Endodermal cell (in vitro differentiated cells): ENCODE data around the gene MFSD11. TPM values are rescaled to one million over a fixed set of nuclear protein-coding genes. Genes with fewer than 3 reads are reported as not detected.
"Not testable (repeated sequence)": the region's sequence is repeated elsewhere in the genome, so short reads cannot be mapped to it uniquely, and the experiment has no call there.

Source experiments
- DNase-seq: peaks from one replicate; pipeline ENCODE4 v3.0.0-alpha.2; 2017
- H3K27ac ChIP-seq: 2 replicates; pipeline ENCODE4 v1.5.1; 2013; ENCODE audit warnings: mild to moderate bottlenecking, low read depth, low read length, moderate library complexity
- H3K27me3 ChIP-seq: 2 replicates; pipeline ENCODE4 v1.6.1; 2013; ENCODE audit warnings: mild to moderate bottlenecking, low read length, moderate library complexity; ENCODE audit not compliant: insufficient read depth, control insufficient read depth, poor library complexity, severe bottlenecking
- H3K36me3 ChIP-seq: 2 replicates; pipeline ENCODE4 v1.7.0; 2013; ENCODE audit warnings: mild to moderate bottlenecking, low read length, moderate library complexity; ENCODE audit not compliant: control insufficient read depth, insufficient read depth
- H3K4me1 ChIP-seq: one replicate; pipeline ENCODE4 v1.7.0; 2013; ENCODE audit warnings: low read length; ENCODE audit not compliant: control insufficient read depth, insufficient read depth
- H3K4me3 ChIP-seq: 2 replicates; pipeline ENCODE4 v1.5.1; 2013; ENCODE audit warnings: mild to moderate bottlenecking, low read length, moderate library complexity
- H3K9ac ChIP-seq: 2 replicates; pipeline ENCODE4 v1.6.1; 2013; ENCODE audit warnings: mild to moderate bottlenecking, low read length, moderate library complexity; ENCODE audit not compliant: poor library complexity, severe bottlenecking; ENCODE audit errors: extremely low read depth
- H3K9me3 ChIP-seq: 2 replicates; pipeline ENCODE4 v1.6.1; 2013; ENCODE audit warnings: mild to moderate bottlenecking, low read length, moderate library complexity; ENCODE audit not compliant: control insufficient read depth
- H3K27ac Mint-ChIP-seq: 2 replicates; pipeline ENCODE4 v1.8.0; 2020; ENCODE audit warnings: mixed read lengths
- H3K27me3 Mint-ChIP-seq: 2 replicates; pipeline ENCODE4 v1.8.0; 2021; ENCODE audit warnings: mild to moderate bottlenecking, mixed read lengths; ENCODE audit not compliant: insufficient read depth
- H3K36me3 Mint-ChIP-seq: 2 replicates; pipeline ENCODE4 v1.8.0; 2020; ENCODE audit warnings: low read depth, mixed read lengths
- H3K4me1 Mint-ChIP-seq: 2 replicates; pipeline ENCODE4 v1.8.0; 2020; ENCODE audit warnings: mixed read lengths
- H3K4me3 Mint-ChIP-seq: 2 replicates; pipeline ENCODE4 v1.8.0; 2020; ENCODE audit warnings: mild to moderate bottlenecking, moderate library complexity, mixed read lengths
- H3K9me3 Mint-ChIP-seq: 2 replicates; pipeline ENCODE4 v1.8.0; 2020; ENCODE audit warnings: mild to moderate bottlenecking, mixed read lengths
- WGBS, 2 experiments: methylation state at CpG; one replicate each; pipeline versions ENCODE4 v1.1.5 to v1.1.7; 2013; ENCODE audit warnings: missing lambda C conversion rate in 2 of 2, mixed read lengths in 1 of 2; ENCODE audit not compliant: insufficient coverage in 1 of 2, insufficient read length in 1 of 2; 5-methylcytosine and 5-hydroxymethylcytosine counted together
- total RNA-seq, 2 donors: library from RNA; stranded (reverse); fragmentation: NEBNext Ultra II Directional in 1 of 2; extraction: Animal tissue kit (Norgen Biotek cat#: 25700) in 1 of 2; gene quantifications; 2 replicates in 1 of 2; 3 replicates in 1 of 2; pipeline ENCODE4 v1.2.1, GENCODE V29; 2021
- TF ChIP-seq, protein P1 (sequence below): fragments of 200-600 bp; sonication (generic); conservative IDR thresholded peaks from 2 replicates; pipeline ENCODE4 v1.5.0; 2021; ENCODE audit warnings: antibody characterized with exemption, mild to moderate bottlenecking

Gene MFSD11
- total RNA-seq, 2 donors from 2014 or later = 29.3 to 33.3 TPM

DNA sequence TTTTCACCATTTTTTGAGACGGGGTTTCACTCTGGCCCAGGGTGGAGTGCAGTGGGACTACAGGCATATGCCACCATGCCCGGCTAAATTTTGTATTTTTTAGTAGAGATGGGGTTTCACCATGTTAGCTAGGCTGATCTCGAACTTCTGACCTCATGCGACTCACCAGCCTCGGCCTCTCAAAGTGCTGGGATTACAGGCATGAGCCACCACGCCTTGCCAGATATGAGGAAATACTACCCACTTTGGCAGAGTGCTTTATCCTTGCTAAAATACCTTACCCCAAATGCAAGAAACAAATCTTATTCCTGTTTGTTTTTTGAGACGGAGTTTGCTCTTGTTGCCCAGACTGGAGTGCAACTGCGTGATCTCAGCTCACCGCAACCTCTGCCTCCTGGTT lies 67.4 kb downstream of the MFSD11 start:
- Histone ChIP-seq H3K27ac (no peak overlapping the region), H3K27me3 (no peaks in the 10 kb centered on the region), H3K4me3 (no peak overlapping the region), H3K36me3 (no peaks in the 10 kb centered on the region), H3K4me1 (no peaks in the 10 kb centered on the region), H3K9me3 (peaks cover 4% of the 10 kb centered on the region), H3K9ac (no peak overlapping the region)
- Mint-ChIP-seq H3K9me3 (peaks cover 7% of the 10 kb centered on the region), H3K36me3 (no peaks in the 10 kb centered on the region), H3K4me1 (peaks cover 5% of the 10 kb centered on the region), H3K4me3 (no peak overlapping the region), H3K27ac (no peak overlapping the region), H3K27me3 (no peaks in the 10 kb centered on the region)
- 94 to 97% methylated on average over 9 of the region's 9 CpGs for WGBS, 2 experiments
- no peak for DNase-seq
- TF ChIP-seq, protein P1, sequence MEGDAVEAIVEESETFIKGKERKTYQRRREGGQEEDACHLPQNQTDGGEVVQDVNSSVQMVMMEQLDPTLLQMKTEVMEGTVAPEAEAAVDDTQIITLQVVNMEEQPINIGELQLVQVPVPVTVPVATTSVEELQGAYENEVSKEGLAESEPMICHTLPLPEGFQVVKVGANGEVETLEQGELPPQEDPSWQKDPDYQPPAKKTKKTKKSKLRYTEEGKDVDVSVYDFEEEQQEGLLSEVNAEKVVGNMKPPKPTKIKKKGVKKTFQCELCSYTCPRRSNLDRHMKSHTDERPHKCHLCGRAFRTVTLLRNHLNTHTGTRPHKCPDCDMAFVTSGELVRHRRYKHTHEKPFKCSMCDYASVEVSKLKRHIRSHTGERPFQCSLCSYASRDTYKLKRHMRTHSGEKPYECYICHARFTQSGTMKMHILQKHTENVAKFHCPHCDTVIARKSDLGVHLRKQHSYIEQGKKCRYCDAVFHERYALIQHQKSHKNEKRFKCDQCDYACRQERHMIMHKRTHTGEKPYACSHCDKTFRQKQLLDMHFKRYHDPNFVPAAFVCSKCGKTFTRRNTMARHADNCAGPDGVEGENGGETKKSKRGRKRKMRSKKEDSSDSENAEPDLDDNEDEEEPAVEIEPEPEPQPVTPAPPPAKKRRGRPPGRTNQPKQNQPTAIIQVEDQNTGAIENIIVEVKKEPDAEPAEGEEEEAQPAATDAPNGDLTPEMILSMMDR = no peak

DNA sequence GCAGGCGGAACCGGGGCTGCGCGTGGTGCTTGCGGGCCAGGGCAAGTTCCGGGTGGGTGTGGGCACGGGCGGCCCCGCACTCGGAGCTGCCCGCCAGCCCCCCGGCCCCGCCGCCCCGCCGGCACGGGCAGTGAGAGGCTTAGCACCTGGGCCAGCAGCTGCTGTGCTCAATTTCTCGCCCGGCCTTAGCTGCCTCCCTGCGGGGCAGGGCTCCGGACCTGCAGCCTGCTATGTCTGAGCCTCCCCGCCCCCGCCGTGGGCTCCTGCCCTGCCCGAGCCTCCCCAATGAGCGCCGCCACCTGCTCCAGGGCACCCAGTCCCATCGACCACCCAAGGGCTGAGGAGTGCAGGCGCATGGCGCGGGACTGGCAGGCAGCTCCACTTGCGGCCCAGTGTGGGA lies 68.2 kb downstream of the MFSD11 start:
- not testable (repeated sequence) for H3K36me3 Mint-ChIP-seq, H3K4me1 Mint-ChIP-seq, H3K4me3 ChIP-seq, H3K4me3 Mint-ChIP-seq, H3K4me1 ChIP-seq, H3K27me3 Mint-ChIP-seq, H3K9me3 Mint-ChIP-seq, DNase-seq, H3K27me3 ChIP-seq, H3K27ac ChIP-seq, H3K27ac Mint-ChIP-seq, H3K36me3 ChIP-seq, H3K9me3 ChIP-seq, H3K9ac ChIP-seq
- WGBS, 2 experiments = 83 to 89% methylated on average over 15 to 32 of the region's 32 CpGs

DNA sequence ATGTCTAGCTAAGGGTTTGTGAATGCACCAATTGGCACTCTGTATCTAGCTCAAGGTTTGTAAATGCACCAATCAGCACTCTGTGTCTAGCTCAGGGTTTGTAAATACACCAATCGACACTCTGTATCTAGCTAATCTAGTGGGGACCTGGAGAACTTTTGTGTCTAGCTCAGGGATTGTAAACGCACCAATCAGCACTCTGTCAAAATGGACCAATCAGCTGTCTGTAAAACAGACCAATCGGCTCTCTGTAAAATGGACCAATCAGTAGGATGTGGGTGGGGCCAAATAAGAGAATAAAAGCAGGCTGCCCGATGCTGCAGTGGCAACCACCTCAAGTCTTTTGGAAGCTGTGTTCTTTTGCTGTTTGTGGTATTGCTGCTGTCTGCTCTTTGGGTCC lies 68.8 kb downstream of the MFSD11 start:
- WGBS, 2 experiments = 95 to 96% methylated on average over 3 of the region's 4 CpGs
- not testable (repeated sequence) for H3K9me3 Mint-ChIP-seq, H3K36me3 ChIP-seq, H3K4me1 ChIP-seq, H3K27me3 ChIP-seq, H3K4me3 ChIP-seq, H3K27ac Mint-ChIP-seq, H3K27me3 Mint-ChIP-seq, H3K4me3 Mint-ChIP-seq, H3K36me3 Mint-ChIP-seq, H3K9me3 ChIP-seq, H3K9ac ChIP-seq, H3K4me1 Mint-ChIP-seq, H3K27ac ChIP-seq, DNase-seq

DNA sequence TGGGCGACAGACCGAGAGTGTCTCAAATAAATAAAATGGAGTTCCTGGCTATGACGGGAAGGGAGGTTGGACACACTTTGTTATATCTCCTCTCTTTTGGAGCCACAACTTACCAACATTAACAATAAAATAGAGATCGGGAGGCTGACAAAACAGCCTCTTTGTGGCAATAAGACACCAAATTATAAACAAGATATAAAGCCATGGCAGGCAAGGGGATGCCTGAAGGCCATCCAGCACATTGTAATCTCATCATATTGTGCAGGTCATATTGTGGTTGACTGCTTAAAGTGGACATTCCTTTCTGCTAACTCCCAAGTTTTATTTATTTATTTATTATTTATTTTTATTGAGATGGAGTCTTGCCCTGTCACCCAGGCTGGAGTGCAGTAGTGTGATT lies 70.4 kb downstream of the MFSD11 start:
- Histone ChIP-seq H3K27ac (no peak overlapping the region), H3K4me3 (no peak overlapping the region), H3K36me3 (no peaks in the 10 kb centered on the region), H3K4me1 (no peaks in the 10 kb centered on the region), H3K27me3 (no peaks in the 10 kb centered on the region), H3K9me3 (peaks cover 4% of the 10 kb centered on the region), H3K9ac (no peak overlapping the region)
- DNase-seq = no peak
- Mint-ChIP-seq H3K4me3 (no peak overlapping the region), H3K36me3 (no peaks in the 10 kb centered on the region), H3K27ac (no peak overlapping the region), H3K9me3 (peaks cover 7% of the 10 kb centered on the region), H3K4me1 (peaks cover 13% of the 10 kb centered on the region), H3K27me3 (no peaks in the 10 kb centered on the region)
- TF ChIP-seq, protein P1 = no peak
- 96 to 100% methylated on average over 1 to 4 of the region's 4 CpGs for WGBS, 2 experiments
